Activated CD4-positive, CD25-positive, alpha-beta regulatory T cell treated with anti-CD3 and anti-CD28 coated beads, Interleukin-2, amount 50 U/mL, for 16 hours (primary cell): ENCODE results near the gene HMX3.
"Not testable (repeated sequence)": the region's sequence is repeated elsewhere in the genome, so short reads cannot be mapped to it uniquely, and the experiment has no call there.

Source experiments
- DNase-seq: peaks from one replicate; pipeline ENCODE4 v3.0.0-alpha.2; 2020; ENCODE audit warnings: low read depth, low spot score

The HMX3 gene

GRCh38 chr10:123171616-123172015 lies 35.8 kb downstream of the HMX3 start:
- DNase-seq, result not testable (repeated sequence)

DNA sequence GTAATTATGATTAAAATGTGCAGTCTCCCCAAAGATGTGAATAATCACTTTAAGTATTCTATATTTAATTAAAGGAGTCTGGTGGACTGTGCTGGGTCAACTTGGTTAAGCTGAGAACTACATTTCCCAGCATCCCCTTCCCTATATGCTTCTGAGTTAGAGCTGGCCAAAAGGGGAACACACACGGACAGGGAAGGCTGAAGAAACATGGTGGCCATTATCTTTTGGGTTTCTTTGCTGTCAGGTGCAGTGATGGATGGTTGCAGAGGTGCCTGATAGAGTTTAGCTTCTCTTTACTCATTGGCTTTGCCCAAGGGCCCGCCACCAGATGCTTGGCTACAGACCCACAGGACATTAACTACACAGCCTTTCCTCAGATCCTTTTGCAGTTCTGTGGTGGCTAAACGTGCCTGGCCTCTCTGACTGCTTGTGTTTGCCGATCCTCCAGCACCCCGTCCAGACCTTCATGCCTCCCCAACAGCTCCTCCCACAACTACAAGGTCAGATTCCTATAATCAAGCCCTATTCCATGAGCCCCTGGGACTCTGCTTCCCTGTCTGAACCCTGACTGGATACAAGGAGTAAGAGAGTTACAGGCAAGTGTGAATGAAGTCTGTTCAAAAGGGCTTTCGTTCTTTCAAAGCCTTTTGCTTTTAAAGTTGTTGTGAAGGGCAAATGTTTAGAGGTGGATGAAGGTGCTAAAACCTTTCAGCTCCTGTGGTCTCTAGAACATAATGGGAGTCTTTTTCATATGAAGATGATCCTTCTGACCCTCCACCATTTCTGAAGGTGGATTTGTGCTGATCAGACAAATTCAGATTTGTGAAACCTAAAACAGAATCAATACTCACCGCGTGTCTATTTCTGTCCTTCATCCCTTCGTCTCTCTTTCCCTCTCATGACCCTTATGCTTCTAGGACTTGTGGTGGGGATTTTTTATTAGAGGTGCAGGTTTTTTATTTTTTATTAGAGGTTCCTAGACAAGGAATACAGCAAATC lies 39.9 kb downstream of the HMX3 start:
- DNase-seq, result no peak

- DNase-seq, result not testable (repeated sequence)
Measured at GRCh38 chr10:123178390-123178789, 42.6 kb downstream of the HMX3 start.

- DNase-seq, result no peak
Measured at GRCh38 chr10:123180101-123181090, 44.6 kb downstream of the HMX3 start.

DNA sequence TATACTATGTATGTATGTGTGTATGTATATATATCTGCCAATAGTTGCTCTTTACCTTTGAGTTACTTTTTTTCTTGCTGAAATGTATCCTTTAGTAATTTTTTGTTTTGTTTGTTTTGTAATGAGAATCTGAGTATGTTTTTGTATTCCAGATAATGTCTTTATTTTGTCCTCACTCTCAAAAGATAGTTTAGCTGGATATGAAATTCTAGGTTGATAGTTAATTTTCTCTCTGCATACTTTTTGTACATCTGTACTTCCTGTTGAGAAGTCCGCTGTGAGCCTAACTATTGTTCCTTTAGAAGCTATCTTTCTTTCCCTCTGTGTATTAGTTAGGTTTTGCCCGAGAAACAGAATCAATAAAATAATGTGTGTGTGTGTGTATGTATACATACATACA lies 48.0 kb downstream of the HMX3 start:
- no peak for DNase-seq

DNA sequence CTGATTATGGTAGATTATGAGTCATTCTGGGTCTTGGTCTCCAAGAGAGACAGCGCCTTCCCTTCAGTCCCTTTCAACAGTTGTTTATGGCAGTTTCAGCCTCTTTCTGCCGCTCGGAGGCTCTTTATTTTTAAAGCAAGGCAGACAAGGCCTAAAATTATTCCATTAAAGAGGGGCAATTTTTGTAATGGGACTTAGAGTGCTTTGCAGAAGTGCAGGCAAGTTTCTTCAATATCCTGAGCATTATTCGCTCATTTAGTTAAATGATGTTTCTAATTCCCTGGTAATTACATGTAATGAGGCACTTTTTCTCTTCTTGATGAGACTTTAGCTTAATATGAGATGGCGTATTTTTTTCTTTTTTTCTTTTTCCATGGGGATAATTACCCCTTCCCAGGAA lies 52.0 kb downstream of the HMX3 start:
- no peak for DNase-seq
